KMS-11 (cell line): Measurements from ENCODE around the gene TRERF1.

Experiments used
- H2AFZ ChIP-seq: fragments of 200-600 bp; sonication (generic); 2 replicates; pipeline ENCODE4 v1.6.1; 2016; ENCODE audit warnings: antibody characterized with exemption, mixed run types, low read depth
- H3K27ac ChIP-seq: fragments of 200-600 bp; sonication (generic); 2 replicates; pipeline ENCODE4 v1.6.1; 2016; ENCODE audit warnings: mild to moderate bottlenecking, mixed run types
- H3K27me3 ChIP-seq: fragments of 200-600 bp; sonication (generic); 2 replicates; pipeline ENCODE4 v1.6.1; 2017; ENCODE audit warnings: mild to moderate bottlenecking, low read depth, mixed run types, moderate library complexity; ENCODE audit not compliant: insufficient read depth
- H3K36me3 ChIP-seq: fragments of 200-600 bp; sonication (generic); 2 replicates; pipeline ENCODE4 v1.6.1; 2017; ENCODE audit warnings: mild to moderate bottlenecking, mixed run types; ENCODE audit not compliant: insufficient read depth
- H3K4me1 ChIP-seq: fragments of 200-600 bp; sonication (generic); 2 replicates; pipeline ENCODE4 v1.6.1; 2016; ENCODE audit warnings: mild to moderate bottlenecking, low read depth, mixed run types; ENCODE audit not compliant: poor library complexity, severe bottlenecking
- H3K4me2 ChIP-seq: fragments of 200-600 bp; sonication (generic); 2 replicates; pipeline ENCODE4 v1.7.0; 2016; ENCODE audit warnings: mild to moderate bottlenecking, mixed run types
- H3K4me3 ChIP-seq: fragments of 200-600 bp; sonication (generic); IDR thresholded peaks from 2 replicates; pipeline ENCODE4 v1.6.1; 2017; ENCODE audit warnings: low read depth, low read length, mixed read lengths; ENCODE audit not compliant: insufficient read depth
- H3K79me2 ChIP-seq: fragments of 200-600 bp; sonication (generic); 2 replicates; pipeline ENCODE4 v1.6.1; 2016; ENCODE audit warnings: low read depth, mixed run types; ENCODE audit not compliant: insufficient read depth
- H3K9ac ChIP-seq: fragments of 200-600 bp; sonication (generic); 2 replicates; pipeline ENCODE4 v1.6.1; 2016; ENCODE audit warnings: mild to moderate bottlenecking, mixed run types
- H4K20me1 ChIP-seq: fragments of 200-600 bp; sonication (generic); 2 replicates; pipeline ENCODE4 v1.6.1; 2016; ENCODE audit warnings: mild to moderate bottlenecking, mixed run types; ENCODE audit not compliant: insufficient read depth
- TF ChIP-seq, protein P1 (sequence below): fragments of 200-600 bp; sonication (generic); conservative IDR thresholded peaks from 2 replicates; pipeline ENCODE4 v1.6.1; 2017; ENCODE audit warnings: low read depth, mild to moderate bottlenecking, antibody characterized with exemption, low read length, moderate library complexity, mixed read lengths

Gene TRERF1

GRCh38 chr6:42201382-42201781, 250.3 kb downstream of the TRERF1 start:
- Histone ChIP-seq H3K36me3 (no peaks in the 10 kb centered on the region), H3K27me3 (no peaks in the 10 kb centered on the region), H3K4me2 (no peak overlapping the region), H4K20me1 (no peaks in the 10 kb centered on the region), H3K4me1 (no peaks in the 10 kb centered on the region), H3K27ac (no peak overlapping the region), H2AFZ (no peak overlapping the region), H3K79me2 (no peaks in the 10 kb centered on the region), H3K4me3 (no peak overlapping the region), H3K9ac (no peak overlapping the region)
- TF ChIP-seq, protein P1, sequence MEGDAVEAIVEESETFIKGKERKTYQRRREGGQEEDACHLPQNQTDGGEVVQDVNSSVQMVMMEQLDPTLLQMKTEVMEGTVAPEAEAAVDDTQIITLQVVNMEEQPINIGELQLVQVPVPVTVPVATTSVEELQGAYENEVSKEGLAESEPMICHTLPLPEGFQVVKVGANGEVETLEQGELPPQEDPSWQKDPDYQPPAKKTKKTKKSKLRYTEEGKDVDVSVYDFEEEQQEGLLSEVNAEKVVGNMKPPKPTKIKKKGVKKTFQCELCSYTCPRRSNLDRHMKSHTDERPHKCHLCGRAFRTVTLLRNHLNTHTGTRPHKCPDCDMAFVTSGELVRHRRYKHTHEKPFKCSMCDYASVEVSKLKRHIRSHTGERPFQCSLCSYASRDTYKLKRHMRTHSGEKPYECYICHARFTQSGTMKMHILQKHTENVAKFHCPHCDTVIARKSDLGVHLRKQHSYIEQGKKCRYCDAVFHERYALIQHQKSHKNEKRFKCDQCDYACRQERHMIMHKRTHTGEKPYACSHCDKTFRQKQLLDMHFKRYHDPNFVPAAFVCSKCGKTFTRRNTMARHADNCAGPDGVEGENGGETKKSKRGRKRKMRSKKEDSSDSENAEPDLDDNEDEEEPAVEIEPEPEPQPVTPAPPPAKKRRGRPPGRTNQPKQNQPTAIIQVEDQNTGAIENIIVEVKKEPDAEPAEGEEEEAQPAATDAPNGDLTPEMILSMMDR, result no peak

- H3K27ac ChIP-seq, result no peak overlapping the region
- TF ChIP-seq, protein P1, result no peak
- H3K9ac ChIP-seq, result no peak overlapping the region
- H3K4me1 ChIP-seq, result no peaks in the 10 kb centered on the region
- H3K4me2 ChIP-seq, result no peak overlapping the region
- H2AFZ ChIP-seq, result no peak overlapping the region
- H3K79me2 ChIP-seq, result no peaks in the 10 kb centered on the region
- no peak overlapping the region for H3K4me3 ChIP-seq
- no peaks in the 10 kb centered on the region for H3K36me3 ChIP-seq
- no peaks in the 10 kb centered on the region for H3K27me3 ChIP-seq
- no peaks in the 10 kb centered on the region for H4K20me1 ChIP-seq
These were observed 251.7 kb downstream of the TRERF1 start for GRCh38 chr6:42200035-42200434.

GRCh38 chr6:42199106-42199981, 252.4 kb downstream of the TRERF1 start:
- no peak overlapping the region for H3K9ac ChIP-seq
- H3K27ac ChIP-seq, result no peak overlapping the region
- H3K4me3 ChIP-seq, result no peak overlapping the region
- H4K20me1 ChIP-seq, result no peaks in the 10 kb centered on the region
- no peaks in the 10 kb centered on the region for H3K27me3 ChIP-seq
- H3K4me1 ChIP-seq, result no peaks in the 10 kb centered on the region
- no peaks in the 10 kb centered on the region for H3K79me2 ChIP-seq
- no peaks in the 10 kb centered on the region for H3K36me3 ChIP-seq
- TF ChIP-seq, protein P1, result no peak
- no peak overlapping the region for H2AFZ ChIP-seq
- H3K4me2 ChIP-seq, result no peak overlapping the region

DNA sequence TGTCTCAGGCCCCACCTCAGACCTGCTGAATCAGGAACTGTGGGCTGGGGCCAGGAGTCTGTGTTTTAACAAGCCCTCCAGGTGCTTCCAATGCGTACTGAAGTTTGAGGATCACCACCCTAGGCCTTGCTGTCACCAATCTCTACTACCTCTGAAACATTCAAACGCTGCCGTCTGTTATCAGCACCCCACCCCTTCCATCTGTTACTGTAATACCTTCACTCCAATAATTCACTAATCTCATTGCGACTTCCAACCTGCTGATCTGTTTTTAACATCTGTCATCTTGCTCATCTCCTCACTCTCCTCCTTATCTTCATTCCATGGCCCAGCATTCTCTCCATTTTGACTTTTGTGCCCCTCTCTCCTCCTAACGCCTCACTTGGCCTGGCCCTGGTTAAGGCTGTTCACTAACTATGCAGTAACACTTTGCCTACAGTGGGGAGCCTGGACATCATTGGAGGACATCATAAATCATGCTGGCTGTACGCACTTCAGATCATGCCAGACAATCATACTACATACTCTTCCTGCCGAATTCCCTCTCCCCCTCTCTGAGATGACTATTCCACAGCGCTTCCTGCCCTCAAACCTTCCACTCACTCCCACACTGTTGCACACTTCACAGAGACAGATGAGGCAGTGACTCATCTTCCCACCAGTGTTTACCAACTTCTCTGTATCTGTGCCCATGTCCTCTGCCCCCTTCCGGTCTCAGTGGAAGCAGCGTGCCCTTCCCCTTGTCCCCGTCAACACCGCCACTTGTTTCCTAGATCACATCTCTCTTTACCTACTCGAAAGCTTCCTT, 254.0 kb downstream of the TRERF1 start:
- no peaks in the 10 kb centered on the region for H3K79me2 ChIP-seq
- H3K4me2 ChIP-seq, result no peak overlapping the region
- no peaks in the 10 kb centered on the region for H3K27me3 ChIP-seq
- no peaks in the 10 kb centered on the region for H3K4me1 ChIP-seq
- H2AFZ ChIP-seq, result no peak overlapping the region
- no peak overlapping the region for H3K27ac ChIP-seq
- no peaks in the 10 kb centered on the region for H3K36me3 ChIP-seq
- H3K9ac ChIP-seq, result no peak overlapping the region
- H3K4me3 ChIP-seq, result no peak overlapping the region
- H4K20me1 ChIP-seq, result no peaks in the 10 kb centered on the region
- TF ChIP-seq, protein P1, result no peak
